Progenitor cell of endocrine pancreas (in vitro differentiated cells): ENCODE data around the gene STK11IP. TPM values are rescaled to one million over a fixed set of nuclear protein-coding genes. Genes with fewer than 3 reads are reported as not detected.
A peak's percentile ranks its signal among the peaks of the same experiment; 100 is the strongest.

ENCODE experiments used
- DNase-seq: peaks from one replicate; pipeline ENCODE4 v3.0.0; 2021; ENCODE audit warnings: low spot score; ENCODE audit not compliant: unreplicated experiment
- H3K27ac Mint-ChIP-seq: 2 replicates; pipeline ENCODE4 v1.8.0; 2021; ENCODE audit warnings: mild to moderate bottlenecking, moderate library complexity, mixed read lengths
- H3K27me3 Mint-ChIP-seq: 2 replicates; pipeline ENCODE4 v1.8.0; 2021; ENCODE audit warnings: mixed read lengths
- H3K36me3 Mint-ChIP-seq: 2 replicates; pipeline ENCODE4 v1.8.0; 2022; ENCODE audit warnings: mixed read lengths; ENCODE audit not compliant: insufficient read depth
- H3K4me1 Mint-ChIP-seq: 2 replicates; pipeline ENCODE4 v1.8.0; 2021; ENCODE audit warnings: low read depth, mixed read lengths
- H3K4me3 Mint-ChIP-seq: 2 replicates; pipeline ENCODE4 v1.8.0; 2021; ENCODE audit warnings: low read depth, mild to moderate bottlenecking, moderate library complexity, mixed read lengths
- H3K9me3 Mint-ChIP-seq: 2 replicates; pipeline ENCODE4 v1.8.0; 2021; ENCODE audit warnings: low read depth, mixed read lengths
- total RNA-seq: library from RNA; stranded (reverse); gene quantifications from 2 replicates; pipeline ENCODE4 v1.2.1, GENCODE V29; 2021
- TF ChIP-seq, protein P1 (sequence below): fragments of 200-600 bp; sonication (generic); IDR thresholded peaks from one replicate; pipeline ENCODE4 v1.5.0; 2021; ENCODE audit warnings: antibody characterized with exemption, mild to moderate bottlenecking; ENCODE audit not compliant: unreplicated experiment

Gene STK11IP
- total RNA-seq, 1 donor from 2014 or later, result 39.7 TPM

DNA sequence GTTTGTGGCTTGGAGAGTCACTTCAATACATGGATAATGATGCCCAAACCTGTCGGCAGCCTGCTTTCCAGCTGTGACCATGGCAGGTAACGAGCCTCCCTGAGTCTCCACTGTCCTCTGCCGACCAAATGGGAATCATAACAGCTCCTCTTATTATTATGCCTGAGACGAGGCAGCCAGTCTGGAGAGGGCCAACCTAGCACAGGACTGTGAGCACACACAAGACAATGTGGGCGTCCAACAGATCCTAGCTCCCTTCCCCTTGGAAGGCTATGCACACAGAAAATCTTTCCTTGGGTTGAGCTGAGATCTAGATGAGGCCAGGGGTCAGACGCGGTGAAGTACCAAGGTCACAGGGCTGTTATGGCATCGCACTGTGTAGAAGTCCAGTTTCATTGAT, 28.9 kb downstream of the STK11IP start:
- no peak for DNase-seq
- H3K4me3 Mint-ChIP-seq, result peak overlapping the region; percentile 76
- TF ChIP-seq, protein P1, sequence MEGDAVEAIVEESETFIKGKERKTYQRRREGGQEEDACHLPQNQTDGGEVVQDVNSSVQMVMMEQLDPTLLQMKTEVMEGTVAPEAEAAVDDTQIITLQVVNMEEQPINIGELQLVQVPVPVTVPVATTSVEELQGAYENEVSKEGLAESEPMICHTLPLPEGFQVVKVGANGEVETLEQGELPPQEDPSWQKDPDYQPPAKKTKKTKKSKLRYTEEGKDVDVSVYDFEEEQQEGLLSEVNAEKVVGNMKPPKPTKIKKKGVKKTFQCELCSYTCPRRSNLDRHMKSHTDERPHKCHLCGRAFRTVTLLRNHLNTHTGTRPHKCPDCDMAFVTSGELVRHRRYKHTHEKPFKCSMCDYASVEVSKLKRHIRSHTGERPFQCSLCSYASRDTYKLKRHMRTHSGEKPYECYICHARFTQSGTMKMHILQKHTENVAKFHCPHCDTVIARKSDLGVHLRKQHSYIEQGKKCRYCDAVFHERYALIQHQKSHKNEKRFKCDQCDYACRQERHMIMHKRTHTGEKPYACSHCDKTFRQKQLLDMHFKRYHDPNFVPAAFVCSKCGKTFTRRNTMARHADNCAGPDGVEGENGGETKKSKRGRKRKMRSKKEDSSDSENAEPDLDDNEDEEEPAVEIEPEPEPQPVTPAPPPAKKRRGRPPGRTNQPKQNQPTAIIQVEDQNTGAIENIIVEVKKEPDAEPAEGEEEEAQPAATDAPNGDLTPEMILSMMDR, result no peak
- no peaks in the 10 kb centered on the region for H3K9me3 Mint-ChIP-seq
- peaks cover 35% of the 10 kb centered on the region for H3K27me3 Mint-ChIP-seq
- no peaks in the 10 kb centered on the region for H3K36me3 Mint-ChIP-seq
- peaks cover 6% of the 10 kb centered on the region for H3K4me1 Mint-ChIP-seq
- peak overlapping the region; percentile 75 for H3K27ac Mint-ChIP-seq

DNA sequence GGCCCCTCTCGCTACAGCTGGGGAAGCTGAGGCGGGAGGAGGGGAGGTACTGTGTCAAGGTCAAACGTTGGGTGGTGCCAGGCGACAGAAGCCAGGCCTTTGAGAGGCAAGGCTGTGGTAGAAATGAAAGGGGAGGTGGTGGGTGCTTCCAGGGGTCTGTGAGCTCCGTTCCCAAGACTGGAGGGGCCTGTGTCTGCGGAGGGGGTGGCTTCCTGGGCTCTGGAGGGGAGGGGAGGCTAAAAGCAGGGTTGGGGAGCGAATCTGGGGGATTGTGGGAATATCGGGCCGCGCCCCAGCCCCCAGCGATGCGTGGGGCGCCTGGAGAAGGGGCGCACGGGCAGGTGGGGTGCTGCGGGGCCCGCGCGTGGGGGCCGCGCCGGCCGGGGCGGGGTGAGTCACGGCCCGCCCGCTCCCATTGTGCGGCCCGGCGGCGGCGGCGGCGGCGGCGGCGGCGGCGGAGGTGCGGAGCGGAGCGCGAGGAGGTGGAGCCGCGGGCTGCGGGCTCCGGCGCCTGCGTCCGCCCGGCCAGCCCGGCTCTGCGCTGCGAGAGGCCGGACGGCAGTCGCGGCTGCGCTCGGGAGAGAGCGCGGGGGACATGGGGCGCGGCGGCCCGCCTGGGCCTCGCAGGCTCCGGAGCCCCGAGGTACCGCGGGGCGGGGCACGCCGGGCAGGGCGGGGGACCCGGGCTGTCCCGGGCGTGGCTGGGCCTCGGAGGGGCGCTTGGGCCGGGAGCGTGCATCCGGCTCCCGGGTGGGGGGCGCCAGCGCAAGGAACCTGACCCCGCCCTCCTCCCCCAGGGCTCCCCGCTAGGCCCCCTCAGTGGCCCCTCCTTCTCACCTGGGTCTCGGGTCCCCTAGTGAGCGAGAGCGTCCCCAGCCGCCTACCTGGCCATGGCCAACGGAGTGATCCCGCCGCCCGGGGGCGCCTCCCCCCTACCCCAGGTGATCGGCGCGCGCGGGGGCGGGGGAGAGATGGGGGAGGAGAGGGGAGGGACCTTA, 29.7 kb downstream of the STK11IP start, which contains the start of gene SLC4A3:
SLC4A3 (plus strand) TSS at position 528 of the 998 bp plus-strand sequence; CDS start at position 891, 363 bp downstream.
- peaks cover 6% of the 10 kb centered on the region for H3K4me1 Mint-ChIP-seq

DNA sequence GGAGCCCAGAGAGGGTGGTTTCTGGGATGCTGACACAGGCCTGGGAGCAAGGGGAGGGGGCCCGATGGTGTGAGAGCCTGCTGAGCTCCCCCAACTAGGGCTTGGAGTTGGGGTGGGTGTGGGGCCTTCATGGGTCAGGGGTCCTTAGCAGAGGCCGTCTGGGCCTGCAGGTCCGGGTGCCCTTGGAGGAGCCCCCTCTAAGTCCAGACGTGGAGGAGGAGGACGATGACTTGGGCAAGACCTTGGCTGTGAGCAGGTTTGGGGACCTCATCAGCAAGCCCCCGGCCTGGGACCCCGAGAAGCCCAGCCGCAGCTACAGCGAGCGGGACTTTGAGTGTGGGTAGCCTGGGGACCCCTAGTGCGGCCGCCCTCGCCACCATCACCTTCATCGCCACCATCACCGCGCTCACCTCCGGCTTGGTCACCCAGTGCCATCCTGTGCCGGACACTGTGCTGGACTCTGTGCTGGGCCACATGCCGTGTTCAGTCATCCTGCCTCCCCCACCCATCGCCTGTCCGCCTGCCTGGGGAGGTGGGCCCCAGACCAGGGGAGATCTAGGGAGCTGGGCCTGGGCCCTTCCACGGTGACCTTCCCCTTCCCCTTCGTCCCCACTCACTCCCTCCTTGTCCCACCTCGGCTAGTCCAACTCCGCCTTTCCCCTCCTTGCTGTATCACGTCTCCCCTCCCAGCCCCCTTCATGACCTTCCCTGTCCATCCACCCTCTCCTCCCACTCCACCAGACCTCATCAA, 30.8 kb downstream of the STK11IP start:
- no peaks in the 10 kb centered on the region for H3K9me3 Mint-ChIP-seq
- no peak for DNase-seq
- H3K36me3 Mint-ChIP-seq, result no peaks in the 10 kb centered on the region
- no peak overlapping the region for H3K27ac Mint-ChIP-seq
- peaks cover 20% of the 10 kb centered on the region for H3K27me3 Mint-ChIP-seq
- peak overlapping the region; percentile 57 for H3K4me3 Mint-ChIP-seq
- TF ChIP-seq, protein P1, result no peak
- H3K4me1 Mint-ChIP-seq, result peaks cover 6% of the 10 kb centered on the region

More for the DNA sequence above, 29.7 kb downstream of the STK11IP start, which contains the start of gene SLC4A3:
- no peaks in the 10 kb centered on the region for H3K36me3 Mint-ChIP-seq
- peak within 1 kb of the TSS; percentile 76 for H3K4me3 Mint-ChIP-seq
- TF ChIP-seq, protein P1, result peak; percentile 19
- H3K27ac Mint-ChIP-seq, result peak within 1 kb of the TSS; percentile 75
- peaks cover 28% of the 10 kb centered on the region for H3K27me3 Mint-ChIP-seq
- DNase-seq, result peak; percentile 36
- H3K9me3 Mint-ChIP-seq, result no peaks in the 10 kb centered on the region

DNA sequence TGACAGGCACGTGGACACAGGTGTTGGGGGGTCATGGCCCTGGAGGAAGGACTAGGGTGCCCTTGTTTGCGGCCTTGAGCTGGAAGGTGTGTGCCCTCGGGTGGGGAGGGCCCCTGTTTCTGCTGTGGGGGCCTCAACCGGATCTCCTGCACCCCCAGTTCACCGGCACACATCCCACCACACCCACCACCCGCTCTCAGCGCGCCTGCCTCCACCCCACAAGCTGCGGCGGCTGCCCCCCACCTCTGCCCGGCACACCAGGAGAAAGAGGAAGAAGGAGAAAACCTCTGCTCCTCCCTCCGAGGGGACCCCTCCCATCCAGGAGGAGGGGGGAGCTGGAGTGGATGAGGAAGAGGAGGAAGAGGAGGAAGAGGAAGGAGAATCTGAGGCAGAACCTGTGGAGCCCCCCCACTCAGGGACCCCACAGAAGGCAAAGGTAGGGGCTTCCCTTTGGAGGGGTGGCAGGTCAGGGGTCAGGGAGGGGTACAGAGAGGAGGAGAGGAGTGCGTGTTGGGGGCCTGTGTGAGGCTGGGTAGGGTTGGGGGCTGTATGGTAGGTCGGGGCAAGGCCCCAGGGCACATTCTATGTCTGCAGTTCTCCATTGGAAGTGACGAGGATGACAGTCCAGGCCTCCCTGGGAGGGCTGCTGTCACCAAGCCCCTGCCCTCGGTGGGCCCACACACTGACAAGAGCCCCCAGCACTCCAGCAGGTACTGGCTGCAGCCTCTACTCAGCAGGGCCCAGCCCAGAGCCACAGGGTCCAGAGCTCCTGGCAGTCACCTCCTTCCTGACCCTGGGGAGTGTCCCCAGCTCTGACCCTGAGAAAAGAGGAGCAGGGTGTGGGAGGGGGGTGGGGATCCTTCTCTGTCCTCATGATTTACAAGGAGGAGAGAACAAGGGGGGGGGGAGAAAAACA, 31.6 kb downstream of the STK11IP start:
- Mint-ChIP-seq H3K4me3 (peak overlapping the region; percentile 57), H3K27ac (no peak overlapping the region), H3K27me3 (peaks cover 15% of the 10 kb centered on the region)

More for the DNA sequence above, 31.6 kb downstream of the STK11IP start:
- Mint-ChIP-seq H3K4me1 (peaks cover 6% of the 10 kb centered on the region), H3K9me3 (no peaks in the 10 kb centered on the region), H3K36me3 (peaks cover 2% of the 10 kb centered on the region)
- TF ChIP-seq, protein P1, result no peak
- DNase-seq, result no peak
